GM13976 (cell line): ENCODE results near the gene SERPINA4.
"Not testable (repeated sequence)": the region's sequence is repeated elsewhere in the genome, so short reads cannot be mapped to it uniquely, and the experiment has no call there.

Experiments
- DNase-seq: peaks from one replicate; pipeline ENCODE4 v3.0.0; 2012; ENCODE audit warnings: low spot score
- CTCF ChIP-seq: IDR thresholded peaks from 2 replicates; pipeline ENCODE4 v1.5.1; 2012; ENCODE audit warnings: borderline replicate concordance, mild to moderate bottlenecking; ENCODE audit not compliant: insufficient read depth; ENCODE audit errors: extremely low read depth, missing control alignments, control extremely low read depth
- in situ Hi-C: fragments of 300-500 bp; cut with MboI; formaldehyde crosslinking; loops from one replicate; pipeline ENCODE4 v1.12.0; 2022; ENCODE audit warnings: low sequenced_read_pairs, mixed read lengths, inconsistent platforms; ENCODE audit not compliant: unreplicated experiment

Gene SERPINA4

DNA sequence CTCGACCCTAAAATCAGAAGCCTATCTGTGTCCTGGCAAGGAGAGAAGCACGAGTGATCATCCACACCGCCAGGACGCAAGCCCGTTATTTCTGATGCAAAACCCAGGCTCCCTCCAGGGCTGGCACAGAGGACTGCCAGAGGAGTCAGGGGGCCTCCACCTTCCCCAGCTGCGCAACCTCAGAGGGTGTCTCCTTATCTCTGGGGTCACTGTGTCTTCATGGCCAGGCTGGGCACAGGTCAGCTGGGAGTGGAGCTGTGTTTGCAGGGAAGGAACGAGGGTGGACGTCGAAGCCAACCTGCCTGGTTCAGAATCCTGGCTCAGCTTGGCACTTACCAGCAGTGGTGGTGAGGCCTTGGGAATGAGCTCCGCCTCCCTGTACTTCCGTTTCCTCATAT is 38.9 kb downstream of the SERPINA4 start:
- in situ Hi-C loops: no loop called here
- DNase-seq: no peak

GRCh38 chr14:94601884-94602391 is 40.7 kb downstream of the SERPINA4 start:
- DNase-seq: no peak
- no peak for TF ChIP-seq CTCF

More for the DNA sequence above, 38.9 kb downstream of the SERPINA4 start:
- no peak for TF ChIP-seq CTCF

DNA sequence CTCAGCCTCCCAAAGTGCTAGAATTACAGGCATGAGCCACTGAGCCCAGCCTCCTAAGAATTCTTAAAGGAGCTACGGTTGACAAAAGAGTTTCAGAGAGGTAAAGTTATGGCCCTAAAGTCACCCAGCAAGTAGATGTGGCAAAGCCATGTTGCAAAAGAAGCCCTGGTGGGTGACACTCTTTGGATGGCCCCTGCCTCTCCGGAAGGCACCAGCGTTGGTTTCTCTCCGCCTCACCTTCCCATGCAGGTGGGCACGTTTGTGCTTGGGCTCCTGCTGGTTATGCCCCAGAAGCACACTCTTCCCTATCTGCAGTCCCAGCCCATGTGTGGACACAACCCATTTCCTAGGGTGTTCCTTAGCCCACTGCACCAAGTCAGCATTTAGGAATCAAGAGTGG is 41.5 kb downstream of the SERPINA4 start:
- TF ChIP-seq CTCF: no peak
- in situ Hi-C loops: no loop called here
- DNase-seq: no peak

More at GRCh38 chr14:94601884-94602391, 40.7 kb downstream of the SERPINA4 start:
- in situ Hi-C loops: no loop called here

- DNase-seq: no peak
- TF ChIP-seq CTCF: no peak
- in situ Hi-C loops: no loop called here
Observed at GRCh38 chr14:94605361-94605760, 44.1 kb downstream of the SERPINA4 start.

DNA sequence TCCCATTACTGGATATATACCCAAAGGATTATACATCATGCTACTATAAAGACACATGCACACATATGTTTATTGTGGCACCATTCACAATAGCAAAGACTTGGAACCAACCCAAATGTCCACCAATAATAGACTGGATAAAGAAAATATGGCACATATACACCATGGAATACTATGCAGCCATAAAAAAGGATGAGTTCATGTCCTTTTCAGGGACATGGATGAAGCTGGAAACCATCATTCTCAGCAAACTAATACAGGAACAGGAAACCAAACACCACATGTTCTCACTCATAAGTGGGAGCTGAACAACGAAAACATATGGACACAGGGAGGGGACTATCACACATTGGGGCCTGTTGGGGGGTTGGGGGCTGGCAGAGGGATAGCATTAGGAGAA is 47.7 kb downstream of the SERPINA4 start:
- DNase-seq, in situ Hi-C loops: not testable (repeated sequence)

DNA sequence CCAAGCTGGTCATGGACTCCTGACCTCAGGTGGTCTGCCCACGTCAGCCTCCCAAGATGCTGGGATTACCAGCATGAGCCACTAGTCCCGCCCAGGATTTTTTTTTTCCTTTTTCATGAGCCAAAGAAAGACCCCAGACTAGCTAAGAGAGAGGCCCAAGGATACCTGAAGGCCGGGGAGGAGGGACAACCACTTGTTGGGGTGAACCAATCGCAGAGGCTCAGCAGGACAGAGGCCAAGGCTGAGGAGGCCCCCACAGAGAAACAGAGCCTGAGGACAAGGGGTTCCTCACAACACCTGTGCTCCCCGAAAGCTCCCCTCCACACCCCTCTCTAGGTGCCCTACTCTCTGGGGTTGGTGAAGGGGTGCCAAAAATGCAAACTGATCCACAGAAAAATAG is 49.9 kb downstream of the SERPINA4 start:
- DNase-seq: no peak
- TF ChIP-seq CTCF: no peak
- in situ Hi-C loops: no loop called here

GRCh38 chr14:94612174-94612573 is 50.9 kb downstream of the SERPINA4 start, which contains the start of gene SERPINA3:
Gene SERPINA3, plus strand, starts transcription at chr14:94612391. Its CDS starts 2,051 bp downstream, at chr14:94614442.
- no peak for DNase-seq
- in situ Hi-C loops: no loop called here
- TF ChIP-seq CTCF: no peak
